Esophagus squamous epithelium (tissue), 5 donors: ENCODE data around the gene GTF2IRD1. TPM values are rescaled to one million over a fixed set of nuclear protein-coding genes. Genes with fewer than 3 reads are reported as not detected.

Source experiments
- DNase-seq: peaks from one replicate; lab custom pipeline; 2025; lab: John Stamatoyannopoulos, UW
- H3K27ac ChIP-seq, 4 donors: fragments of 200-600 bp; sonication (generic); one replicate each; pipeline ENCODE4 v1.5.1; 2016 to 2019; ENCODE audit warnings: mild to moderate bottlenecking in 1 of 4
- H3K27me3 ChIP-seq, 4 donors: fragments of 200-600 bp; sonication (generic); 1 replicate in 3 of 4; 2 replicates in 1 of 4; pipeline versions ENCODE4 v1.5.1 to v1.6.0; 2017 to 2021; ENCODE audit warnings: antibody characterized with exemption in 1 of 4
- H3K36me3 ChIP-seq, 3 donors: fragments of 200-600 bp; sonication (generic); one replicate each; pipeline ENCODE4 v1.5.1; 2016 to 2019
- H3K4me1 ChIP-seq, 3 donors: fragments of 200-600 bp; sonication (generic); one replicate each; pipeline ENCODE4 v1.5.1; 2017 to 2019
- H3K4me3 ChIP-seq, 4 donors: fragments of 200-600 bp; sonication (generic); 1 replicate in 3 of 4; 2 replicates in 1 of 4; pipeline ENCODE4 v1.5.1; 2016 to 2019; ENCODE audit warnings: mild to moderate bottlenecking in 2 of 4, moderate library complexity in 1 of 4
- H3K9me3 ChIP-seq, 3 donors: fragments of 200-600 bp; sonication (generic); one replicate each; pipeline ENCODE4 v1.5.1; 2016 to 2019
- CTCF ChIP-seq, 6 experiments: fragments of 450-650 bp in 4 of 6; fragments of 200-600 bp in 2 of 6; sonication (generic) in 2 of 6; IDR thresholded peaks; one replicate each; pipeline ENCODE4 v1.5.1; 2016 to 2019; ENCODE audit warnings: antibody characterized with exemption in 6 of 6, mild to moderate bottlenecking in 4 of 6, moderate library complexity in 4 of 6
- POLR2A ChIP-seq, 4 donors: fragments of 450-650 bp; IDR thresholded peaks; one replicate each; pipeline ENCODE4 v1.6.1; 2017; ENCODE audit warnings: antibody characterized with exemption in 4 of 4, mild to moderate bottlenecking in 4 of 4, moderate library complexity in 3 of 4
- WGBS, 2 donors: methylation state at CpG; one replicate each; pipeline ENCODE4 v1.1.5; 2018; 5-methylcytosine and 5-hydroxymethylcytosine counted together
- intact Hi-C: fragments of 100-400 bp; cut with DNase I; formaldehyde crosslinking; loops from one replicate; pipeline ENCODE4 v1.15.0; 2022
- total RNA-seq, 4 donors: library from RNA; depleted of rRNA; stranded (reverse); fragments of >200 nt; gene quantifications; one replicate each; pipeline ENCODE4 v1.1.0, GENCODE V29; 2016
- donor health status: DM: yes; HTN: yes; CAD: no.

Gene GTF2IRD1
- total RNA-seq, 4 donors from 2014 or later: 26.8 to 35.6 (median 28.5) TPM

DNA sequence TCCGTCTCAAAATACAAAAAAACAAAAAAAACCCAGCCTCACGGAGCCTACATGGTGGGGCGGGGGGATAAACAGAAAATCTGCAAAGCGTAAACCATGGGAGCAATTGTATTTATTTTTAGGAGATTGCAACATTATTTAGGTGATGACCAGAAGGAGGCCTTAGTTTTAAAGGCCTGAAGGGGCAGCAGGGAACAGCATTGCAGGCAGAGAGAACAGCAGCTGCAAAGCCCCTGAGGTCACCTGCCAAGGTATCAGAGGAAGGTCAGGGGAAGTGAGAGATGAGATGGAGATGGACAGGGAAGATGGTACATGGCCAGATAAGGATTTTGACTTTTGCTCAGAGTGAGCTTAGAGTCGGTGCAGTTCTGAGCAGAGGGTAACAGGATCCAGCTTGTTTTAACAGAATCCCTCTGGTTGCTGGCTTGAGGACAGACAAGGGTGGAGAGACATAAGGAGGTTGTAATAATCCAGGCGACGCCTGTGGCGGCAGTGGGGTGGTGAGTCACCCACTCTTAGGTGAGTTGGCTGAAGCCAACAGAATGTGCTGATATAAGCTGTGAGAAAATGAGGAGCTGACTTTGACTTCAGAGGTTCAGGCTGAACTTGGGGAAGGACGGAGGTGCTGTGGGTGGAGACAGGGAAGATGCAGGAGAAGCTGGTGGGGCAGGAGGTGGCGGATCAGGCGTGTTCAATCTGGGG is 121.5 kb downstream of the GTF2IRD1 start:
- intact Hi-C loops: no loop called here
- no peaks in the 10 kb centered on the region for H3K27me3 ChIP-seq
- H3K4me3 ChIP-seq: no peak overlapping the region
- WGBS, 2 donors: 46 to 48% methylated on average over 11 of the region's 11 CpGs
- H3K9me3 ChIP-seq: no peaks in the 10 kb centered on the region
- peak in 1 of 6 experiments; percentile 25 for TF ChIP-seq CTCF (IDR thresholded peaks at IDR 0.05)
- no peak for TF ChIP-seq POLR2A (IDR thresholded peaks at IDR 0.05)
- peak overlapping the region; percentile 74 to 85 (median 79) for H3K27ac ChIP-seq
- no peak for DNase-seq
- H3K4me1 ChIP-seq: peaks cover 22 to 74% (median 35%) of the 10 kb centered on the region in 3 donors
- H3K36me3 ChIP-seq: no peaks in the 10 kb centered on the region

GRCh38 chr7:74575811-74576210 is 122.1 kb downstream of the GTF2IRD1 start:
- DNase-seq: no peak
- Histone ChIP-seq H3K27ac (peak overlapping the region; percentile 74 to 85 (median 79)), H3K4me1 (peaks cover 28 to 80% (median 40%) of the 10 kb centered on the region in 3 donors), H3K4me3 (no peak overlapping the region), H3K27me3 (no peaks in the 10 kb centered on the region), H3K9me3 (no peaks in the 10 kb centered on the region), H3K36me3 (no peaks in the 10 kb centered on the region)
- intact Hi-C loops: no loop called here
- WGBS, 2 donors: 30 to 55% methylated on average over 7 of the region's 7 CpGs
- no peak for TF ChIP-seq CTCF (IDR thresholded peaks at IDR 0.05)
- TF ChIP-seq POLR2A (IDR thresholded peaks at IDR 0.05): no peak

GRCh38 chr7:74579800-74580685 is 126.3 kb downstream of the GTF2IRD1 start:
- intact Hi-C loops: no loop called here
- no peak for DNase-seq
- 36 to 40% methylated on average over 12 to 20 of the region's 22 CpGs for WGBS, 2 donors

DNA sequence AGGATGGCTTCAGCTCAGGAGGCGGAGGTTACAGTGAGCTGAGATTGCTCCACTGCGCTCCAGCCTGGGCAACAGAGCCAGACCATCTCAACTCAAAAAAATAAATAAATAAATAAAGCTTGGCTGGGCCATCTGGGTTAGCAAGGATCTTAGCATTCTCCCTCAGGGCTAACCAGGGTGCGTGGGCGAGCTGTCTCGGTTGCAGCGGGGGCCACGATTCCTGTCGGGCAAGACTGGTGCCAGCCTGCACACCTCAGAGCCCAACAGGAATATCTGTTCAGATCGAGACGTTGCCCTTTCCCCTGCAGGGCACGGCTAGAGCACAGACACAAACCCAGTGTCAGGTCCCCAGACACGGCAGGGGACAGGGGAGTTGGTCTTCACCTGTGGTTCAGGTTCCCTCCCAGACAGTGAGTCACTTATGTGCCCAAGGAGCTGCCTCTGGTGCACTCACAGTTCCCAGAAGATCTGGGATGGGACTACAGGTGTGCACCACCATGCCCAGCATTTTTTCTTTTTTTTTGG is 128.3 kb downstream of the GTF2IRD1 start:
- Histone ChIP-seq H3K4me1 (peaks cover 29 to 92% (median 32%) of the 10 kb centered on the region in 3 donors), H3K4me3 (no peak overlapping the region), H3K27ac (peak overlapping the region; percentile 67 to 85 (median 78)), H3K27me3 (no peaks in the 10 kb centered on the region), H3K9me3 (no peaks in the 10 kb centered on the region), H3K36me3 (no peaks in the 10 kb centered on the region)
- intact Hi-C loops: no loop called here
- no peak for TF ChIP-seq POLR2A (IDR thresholded peaks at IDR 0.05)
- DNase-seq: no peak
- WGBS, 2 donors: 38 to 54% methylated on average over 9 to 12 of the region's 12 CpGs

More at GRCh38 chr7:74579800-74580685, 126.3 kb downstream of the GTF2IRD1 start:
- H3K27ac ChIP-seq: peak overlapping the region; percentile 67 to 85 (median 78)
- peaks cover 22 to 90% (median 36%) of the 10 kb centered on the region in 3 donors for H3K4me1 ChIP-seq
- H3K36me3 ChIP-seq: no peaks in the 10 kb centered on the region
- no peaks in the 10 kb centered on the region for H3K9me3 ChIP-seq
- no peak overlapping the region for H3K4me3 ChIP-seq
- TF ChIP-seq POLR2A (IDR thresholded peaks at IDR 0.05) (no peak), CTCF (IDR thresholded peaks at IDR 0.05) (no peak)
- no peaks in the 10 kb centered on the region for H3K27me3 ChIP-seq

DNA sequence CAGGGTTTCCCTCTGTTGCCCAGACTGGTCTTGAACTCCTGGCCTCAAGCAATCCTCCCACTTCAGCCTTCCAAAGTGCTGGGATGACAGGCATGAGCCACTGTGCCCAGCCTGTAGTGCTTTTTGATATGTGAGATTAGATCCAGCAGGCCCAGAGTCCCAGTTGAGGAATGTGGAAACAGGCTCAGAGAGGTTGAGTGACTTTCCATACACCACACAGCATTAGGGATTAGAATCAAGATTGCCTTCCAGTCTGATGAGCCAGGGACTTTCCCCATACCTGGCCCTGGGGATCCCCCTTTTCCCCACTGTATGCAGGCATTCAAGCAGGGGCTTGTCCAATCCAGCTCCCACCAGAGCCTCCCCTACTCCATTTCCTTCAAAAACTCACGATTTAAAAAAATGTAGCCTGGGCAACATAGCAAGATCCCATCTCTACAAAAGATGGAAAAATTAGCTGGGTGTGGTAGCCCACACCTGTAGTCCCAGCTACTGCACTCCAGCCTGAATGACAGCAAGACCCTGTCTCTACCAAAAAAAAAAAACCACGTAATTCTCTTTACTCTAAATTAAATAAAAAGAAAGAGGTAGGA is 128.8 kb downstream of the GTF2IRD1 start:
- TF ChIP-seq POLR2A (IDR thresholded peaks at IDR 0.05) (no peak), CTCF (IDR thresholded peaks at IDR 0.05) (no peak)
- WGBS, 2 donors: 51 to 63% methylated on average over 2 of the region's 2 CpGs
- Histone ChIP-seq H3K4me1 (peaks cover 34 to 95% (median 38%) of the 10 kb centered on the region in 3 donors), H3K36me3 (no peaks in the 10 kb centered on the region), H3K9me3 (no peaks in the 10 kb centered on the region), H3K27ac (peak overlapping the region; percentile 67 to 85 (median 78)), H3K27me3 (no peaks in the 10 kb centered on the region), H3K4me3 (no peak overlapping the region)
- intact Hi-C loops: no loop called here
- DNase-seq: no peak
